SU-DHL-6 (cell line): ENCODE data around the gene GPR176.

Source experiments
- H2AFZ ChIP-seq: fragments of 200-600 bp; sonication (generic); 2 replicates; pipeline ENCODE4 v1.6.1; 2014; ENCODE audit warnings: low read depth, mild to moderate bottlenecking, moderate library complexity, mixed read lengths, antibody characterized with exemption, low read length; ENCODE audit not compliant: severe bottlenecking
- H3F3A ChIP-seq: fragments of 200-600 bp; shearing (Covaris generic); 2 replicates; pipeline ENCODE4 v1.6.0; 2016; ENCODE audit warnings: antibody characterized with exemption, mild to moderate bottlenecking; ENCODE audit not compliant: insufficient read depth
- H3K27ac ChIP-seq: fragments of 200-600 bp; sonication (generic); 2 replicates; pipeline ENCODE4 v1.5.1; 2016; ENCODE audit warnings: low read depth, mild to moderate bottlenecking, low read length, moderate library complexity, mixed read lengths
- H3K27me3 ChIP-seq: fragments of 200-600 bp; sonication (generic), shearing (Covaris generic); 2 replicates; pipeline ENCODE4 v1.6.0; 2014; ENCODE audit warnings: mild to moderate bottlenecking, low read length
- H3K36me3 ChIP-seq: fragments of 200-600 bp; sonication (generic); 2 replicates; pipeline ENCODE4 v1.6.1; 2014; ENCODE audit warnings: mild to moderate bottlenecking, low read length, mixed read lengths
- H3K4me2 ChIP-seq: fragments of 300-600, 200-600 bp; shearing (Covaris generic), sonication (generic); 2 replicates; pipeline ENCODE4 v1.6.0; 2014; ENCODE audit warnings: low read length, low read depth, mild to moderate bottlenecking; ENCODE audit not compliant: poor library complexity, severe bottlenecking
- H3K4me3 ChIP-seq: fragments of 200-600 bp; sonication (generic); 2 replicates; pipeline ENCODE4 v1.5.1; 2014; ENCODE audit warnings: antibody characterized with exemption, low read length, mild to moderate bottlenecking, mixed read lengths; ENCODE audit not compliant: insufficient read depth, poor library complexity, severe bottlenecking
- H3K79me2 ChIP-seq: fragments of 200-600 bp; sonication (generic); 2 replicates; pipeline ENCODE4 v1.6.1; 2014; ENCODE audit warnings: mild to moderate bottlenecking, low read length, moderate library complexity; ENCODE audit not compliant: insufficient read depth
- H3K9ac ChIP-seq: fragments of 200-600 bp; sonication (generic); 2 replicates; pipeline ENCODE4 v1.7.0; 2014; ENCODE audit warnings: mild to moderate bottlenecking, low read length
- H3K9me2 ChIP-seq: fragments of 200-600 bp; sonication (generic); replicated peaks from 2 replicates; pipeline ENCODE4 v1.6.1; 2014; ENCODE audit warnings: low read length; ENCODE audit not compliant: insufficient read depth
- H3K9me3 ChIP-seq: fragments of 200-600 bp; sonication (generic); 2 replicates; pipeline ENCODE4 v1.6.1; 2014; ENCODE audit warnings: low read length, mixed read lengths; ENCODE audit not compliant: insufficient read depth
- H4K20me1 ChIP-seq: fragments of 200-600 bp; sonication (generic); 2 replicates; pipeline ENCODE4 v1.6.1; 2014; ENCODE audit warnings: low read depth, mild to moderate bottlenecking, antibody characterized with exemption, low read length, moderate library complexity, mixed read lengths
- CTCF ChIP-seq: fragments of 200-600 bp; sonication (generic); IDR thresholded peaks from one replicate; pipeline ENCODE4 v1.5.1; 2017; ENCODE audit warnings: antibody characterized with exemption, mild to moderate bottlenecking, low read length, moderate library complexity; ENCODE audit not compliant: insufficient read depth, poor library complexity, severe bottlenecking
- EZH2phosphoT487 ChIP-seq: fragments of 200-600 bp; sonication (generic), shearing (Covaris generic); conservative IDR thresholded peaks from 2 replicates; pipeline ENCODE4 v1.6.1; 2018; ENCODE audit warnings: mild to moderate bottlenecking, antibody characterized with exemption, low read length, moderate library complexity, mixed read lengths

Gene GPR176

GRCh38 chr15:39799552-39800011 is 120.5 kb downstream of the GPR176 start:
- Histone ChIP-seq H2AFZ (no peak overlapping the region), H3K9me2 (no peaks in the 10 kb centered on the region), H4K20me1 (no peaks in the 10 kb centered on the region), H3K27me3 (no peaks in the 10 kb centered on the region), H3K9me3 (no peaks in the 10 kb centered on the region), H3K4me2 (no peak overlapping the region), H3K9ac (no peak overlapping the region), H3K4me3 (no peak overlapping the region), H3K79me2 (no peaks in the 10 kb centered on the region), H3F3A (no peaks in the 10 kb centered on the region), H3K27ac (no peak overlapping the region), H3K36me3 (no peaks in the 10 kb centered on the region)
- no peak for TF ChIP-seq EZH2phosphoT487
- TF ChIP-seq CTCF, result no peak

DNA sequence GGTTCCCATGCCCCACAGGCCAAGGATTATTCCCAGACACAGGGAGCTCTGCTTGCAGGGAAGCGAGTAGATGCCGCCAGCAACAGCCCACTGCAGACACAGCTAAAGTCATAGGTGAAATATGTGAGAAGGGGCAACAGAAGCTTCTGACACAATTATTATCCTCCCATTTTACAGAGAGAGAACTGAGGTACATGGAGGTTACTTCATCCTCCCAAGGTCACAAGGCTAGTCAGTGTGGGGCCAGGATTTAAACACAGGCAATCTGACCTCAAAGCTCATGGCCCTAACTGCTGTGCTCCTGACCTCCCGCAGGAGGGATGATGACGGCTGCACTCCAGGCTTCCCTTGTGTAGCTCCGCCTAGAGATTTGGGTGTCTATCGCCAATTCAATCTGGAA is 121.7 kb downstream of the GPR176 start:
- H3K27me3 ChIP-seq, result no peaks in the 10 kb centered on the region
- no peak overlapping the region for H2AFZ ChIP-seq
- H4K20me1 ChIP-seq, result no peaks in the 10 kb centered on the region
- no peaks in the 10 kb centered on the region for H3K9me2 ChIP-seq
- no peak overlapping the region for H3K9ac ChIP-seq
- TF ChIP-seq EZH2phosphoT487 (no peak), CTCF (no peak)
- H3K27ac ChIP-seq, result no peak overlapping the region
- H3K4me2 ChIP-seq, result no peak overlapping the region
- no peaks in the 10 kb centered on the region for H3K9me3 ChIP-seq
- H3K79me2 ChIP-seq, result no peaks in the 10 kb centered on the region
- no peaks in the 10 kb centered on the region for H3K36me3 ChIP-seq
- no peak overlapping the region for H3K4me3 ChIP-seq
- no peaks in the 10 kb centered on the region for H3F3A ChIP-seq

DNA sequence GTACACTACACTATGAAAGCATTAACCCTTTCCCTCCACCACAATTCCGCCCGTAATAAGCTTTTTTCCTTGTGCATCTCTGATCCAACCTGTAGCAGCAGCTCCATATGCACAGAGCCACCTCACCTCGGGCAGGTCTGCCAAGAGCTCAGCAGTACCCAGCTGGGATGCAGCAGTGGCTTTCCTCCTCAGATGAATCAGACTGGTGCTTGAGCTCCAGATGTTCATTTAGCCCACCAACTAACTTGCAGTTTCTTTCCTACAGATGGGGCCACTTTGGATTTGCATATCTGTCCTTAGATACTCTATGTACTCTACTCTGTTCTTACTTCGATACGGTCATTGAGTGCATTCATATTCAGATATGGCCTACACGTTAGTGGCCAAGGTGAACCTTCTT is 122.7 kb downstream of the GPR176 start:
- Histone ChIP-seq H3F3A (no peaks in the 10 kb centered on the region), H4K20me1 (no peaks in the 10 kb centered on the region), H3K9me3 (no peaks in the 10 kb centered on the region), H2AFZ (no peak overlapping the region), H3K4me3 (no peak overlapping the region), H3K9ac (no peak overlapping the region), H3K9me2 (no peaks in the 10 kb centered on the region), H3K79me2 (no peaks in the 10 kb centered on the region), H3K36me3 (no peaks in the 10 kb centered on the region), H3K4me2 (no peak overlapping the region), H3K27ac (no peak overlapping the region), H3K27me3 (no peaks in the 10 kb centered on the region)
- TF ChIP-seq EZH2phosphoT487 (no peak), CTCF (no peak)
